ENCODE measurements around the gene SLC5A3.

DNA sequence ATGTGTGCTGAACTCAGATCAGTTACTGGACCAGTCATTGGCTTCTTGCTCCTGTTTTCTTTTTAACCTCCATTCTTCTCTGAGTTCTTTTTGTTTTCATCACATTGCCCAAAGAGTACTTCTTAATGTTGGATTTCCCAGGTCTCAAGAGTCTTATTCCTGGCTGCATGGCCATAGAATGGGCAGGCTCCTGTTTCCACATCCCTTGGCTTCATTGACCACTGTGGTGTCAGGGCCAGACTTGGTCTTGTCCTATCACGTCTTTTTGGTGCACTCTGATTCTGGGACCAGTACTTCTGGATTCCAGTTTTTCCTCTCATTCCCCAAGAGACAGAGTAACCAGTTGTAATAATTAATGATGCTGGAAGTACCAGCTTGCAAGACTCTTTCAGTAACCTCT lies 41.8 kb downstream of the SLC5A3 start:
- TF ChIP-seq, protein P1, sequence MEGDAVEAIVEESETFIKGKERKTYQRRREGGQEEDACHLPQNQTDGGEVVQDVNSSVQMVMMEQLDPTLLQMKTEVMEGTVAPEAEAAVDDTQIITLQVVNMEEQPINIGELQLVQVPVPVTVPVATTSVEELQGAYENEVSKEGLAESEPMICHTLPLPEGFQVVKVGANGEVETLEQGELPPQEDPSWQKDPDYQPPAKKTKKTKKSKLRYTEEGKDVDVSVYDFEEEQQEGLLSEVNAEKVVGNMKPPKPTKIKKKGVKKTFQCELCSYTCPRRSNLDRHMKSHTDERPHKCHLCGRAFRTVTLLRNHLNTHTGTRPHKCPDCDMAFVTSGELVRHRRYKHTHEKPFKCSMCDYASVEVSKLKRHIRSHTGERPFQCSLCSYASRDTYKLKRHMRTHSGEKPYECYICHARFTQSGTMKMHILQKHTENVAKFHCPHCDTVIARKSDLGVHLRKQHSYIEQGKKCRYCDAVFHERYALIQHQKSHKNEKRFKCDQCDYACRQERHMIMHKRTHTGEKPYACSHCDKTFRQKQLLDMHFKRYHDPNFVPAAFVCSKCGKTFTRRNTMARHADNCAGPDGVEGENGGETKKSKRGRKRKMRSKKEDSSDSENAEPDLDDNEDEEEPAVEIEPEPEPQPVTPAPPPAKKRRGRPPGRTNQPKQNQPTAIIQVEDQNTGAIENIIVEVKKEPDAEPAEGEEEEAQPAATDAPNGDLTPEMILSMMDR (IDR thresholded peaks at IDR 0.05; ENCODE audit: insufficient read depth, low read length), result no peak
- TF ChIP-seq, protein P2, sequence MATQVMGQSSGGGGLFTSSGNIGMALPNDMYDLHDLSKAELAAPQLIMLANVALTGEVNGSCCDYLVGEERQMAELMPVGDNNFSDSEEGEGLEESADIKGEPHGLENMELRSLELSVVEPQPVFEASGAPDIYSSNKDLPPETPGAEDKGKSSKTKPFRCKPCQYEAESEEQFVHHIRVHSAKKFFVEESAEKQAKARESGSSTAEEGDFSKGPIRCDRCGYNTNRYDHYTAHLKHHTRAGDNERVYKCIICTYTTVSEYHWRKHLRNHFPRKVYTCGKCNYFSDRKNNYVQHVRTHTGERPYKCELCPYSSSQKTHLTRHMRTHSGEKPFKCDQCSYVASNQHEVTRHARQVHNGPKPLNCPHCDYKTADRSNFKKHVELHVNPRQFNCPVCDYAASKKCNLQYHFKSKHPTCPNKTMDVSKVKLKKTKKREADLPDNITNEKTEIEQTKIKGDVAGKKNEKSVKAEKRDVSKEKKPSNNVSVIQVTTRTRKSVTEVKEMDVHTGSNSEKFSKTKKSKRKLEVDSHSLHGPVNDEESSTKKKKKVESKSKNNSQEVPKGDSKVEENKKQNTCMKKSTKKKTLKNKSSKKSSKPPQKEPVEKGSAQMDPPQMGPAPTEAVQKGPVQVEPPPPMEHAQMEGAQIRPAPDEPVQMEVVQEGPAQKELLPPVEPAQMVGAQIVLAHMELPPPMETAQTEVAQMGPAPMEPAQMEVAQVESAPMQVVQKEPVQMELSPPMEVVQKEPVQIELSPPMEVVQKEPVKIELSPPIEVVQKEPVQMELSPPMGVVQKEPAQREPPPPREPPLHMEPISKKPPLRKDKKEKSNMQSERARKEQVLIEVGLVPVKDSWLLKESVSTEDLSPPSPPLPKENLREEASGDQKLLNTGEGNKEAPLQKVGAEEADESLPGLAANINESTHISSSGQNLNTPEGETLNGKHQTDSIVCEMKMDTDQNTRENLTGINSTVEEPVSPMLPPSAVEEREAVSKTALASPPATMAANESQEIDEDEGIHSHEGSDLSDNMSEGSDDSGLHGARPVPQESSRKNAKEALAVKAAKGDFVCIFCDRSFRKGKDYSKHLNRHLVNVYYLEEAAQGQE (IDR thresholded peaks at IDR 0.05; ENCODE audit: insufficient replicate concordance, low read depth), result no peak
